ENCODE results near the gene TMEM178A. TPM values are rescaled to one million over a fixed set of nuclear protein-coding genes. Genes with fewer than 3 reads are reported as not detected.

The TMEM178A gene
- polyA plus RNA-seq, 3 donors, result 0.15 TPM; not detected in 2

GRCh38 chr2:39730685-39731302, 65.1 kb downstream of the TMEM178A start:
- H3K4me1 Mint-ChIP-seq, result peaks cover 2% of the 10 kb centered on the region
- Histone ChIP-seq H3K4me2 (replicated peaks; ENCODE audit: extremely low read depth, low read length, poor library complexity, severe bottlenecking) (no peak overlapping the region), H2AFZ (ENCODE audit: insufficient read depth, low read depth, low read length, poor library complexity, severe bottlenecking) (no peak overlapping the region), H3K9me3 (replicated peaks in 1 of 2; ENCODE audit: control insufficient read depth in 1 of 2, insufficient read depth in 1 of 2, low read length in 2 of 2) (no peaks in the 10 kb centered on the region), H3K4me1 (ENCODE audit: control insufficient read depth in 1 of 2, insufficient read depth in 2 of 2, low read length in 2 of 2) (no peaks in the 10 kb centered on the region), H3K36me3 (replicated peaks in 1 of 2; ENCODE audit: control insufficient read depth in 1 of 2, insufficient read depth in 2 of 2, low read length in 2 of 2) (peaks cover 7 to 41% of the 10 kb centered on the region in 2 donors), H4K20me1 (ENCODE audit: insufficient read depth, low read length) (no peaks in the 10 kb centered on the region), H3K9ac (ENCODE audit: insufficient read depth, low read length, poor library complexity, severe bottlenecking) (no peak overlapping the region), H3K27me3 (ENCODE audit: control insufficient read depth in 2 of 2, insufficient read depth in 2 of 2, low read length in 2 of 2) (no peaks in the 10 kb centered on the region), H3K27ac (ENCODE audit: low read depth in 1 of 2, low read length in 2 of 2) (no peak overlapping the region), H3K4me3 (replicated peaks in 1 of 3; ENCODE audit: low read depth in 2 of 3, low read length in 3 of 3) (no peak overlapping the region), H3K79me2 (ENCODE audit: insufficient read depth, low read length) (no peaks in the 10 kb centered on the region)
- H3K27me3 Mint-ChIP-seq (ENCODE audit: low read depth in 3 of 3), result peaks cover 0 to 4% (median 1%) of the 10 kb centered on the region in 3 donors
- intact Hi-C loops (cut with micrococcal nuclease), result loop anchor here in 1 of 2 donors (10.0 kb wide), 1 partner anchor 356 kb away; no protein-coding TSS in a partner anchor
- H3K27ac Mint-ChIP-seq, result no peak overlapping the region
- H3K4me3 Mint-ChIP-seq, result no peak overlapping the region
- no peak for DNase-seq
- peaks cover 0 to 4% (median 0%) of the 10 kb centered on the region in 7 donors for H3K9me3 Mint-ChIP-seq
- no CpG with 5 or more reads among the region's 2 CpGs for WGBS (ENCODE audit: insufficient coverage)
- peak; percentile 68 for TF ChIP-seq CTCF (IDR thresholded peaks at IDR 0.05)
- peaks cover 20 to 26% of the 10 kb centered on the region in 2 donors for H3K36me3 Mint-ChIP-seq

DNA sequence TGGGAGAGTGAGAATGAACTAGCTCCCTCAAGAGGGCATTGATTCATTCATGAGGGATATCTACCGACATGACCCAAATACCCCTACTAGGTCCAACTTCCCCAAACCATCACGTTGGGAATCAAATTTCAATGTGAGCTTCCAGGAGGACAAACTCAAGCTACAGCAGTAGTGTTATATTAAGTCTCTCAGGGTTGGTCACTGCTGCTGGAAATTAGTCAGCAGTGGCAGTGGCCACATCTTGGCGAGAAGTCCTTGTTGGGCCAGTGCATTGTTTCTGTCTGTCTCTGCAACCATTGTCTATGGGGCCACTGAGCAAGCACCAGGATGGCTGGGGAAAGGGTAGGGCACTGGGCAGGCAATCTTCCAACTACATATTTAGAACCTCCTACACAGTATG, 65.8 kb downstream of the TMEM178A start:
- H3K36me3 Mint-ChIP-seq, result peaks cover 27 to 33% of the 10 kb centered on the region in 2 donors
- no peak for TF ChIP-seq CTCF (IDR thresholded peaks at IDR 0.05)

More for the DNA sequence above, 65.8 kb downstream of the TMEM178A start:
- H3K4me1 Mint-ChIP-seq, result peaks cover 2% of the 10 kb centered on the region
- Histone ChIP-seq H4K20me1 (ENCODE audit: insufficient read depth, low read length) (no peaks in the 10 kb centered on the region), H3K9ac (ENCODE audit: insufficient read depth, low read length, poor library complexity, severe bottlenecking) (no peak overlapping the region), H2AFZ (ENCODE audit: insufficient read depth, low read depth, low read length, poor library complexity, severe bottlenecking) (no peak overlapping the region), H3K4me2 (replicated peaks; ENCODE audit: extremely low read depth, low read length, poor library complexity, severe bottlenecking) (no peak overlapping the region), H3K27me3 (ENCODE audit: control insufficient read depth in 2 of 2, insufficient read depth in 2 of 2, low read length in 2 of 2) (no peaks in the 10 kb centered on the region), H3K4me1 (ENCODE audit: control insufficient read depth in 1 of 2, insufficient read depth in 2 of 2, low read length in 2 of 2) (no peaks in the 10 kb centered on the region), H3K4me3 (replicated peaks in 1 of 3; ENCODE audit: low read depth in 2 of 3, low read length in 3 of 3) (no peak overlapping the region), H3K36me3 (replicated peaks in 1 of 2; ENCODE audit: control insufficient read depth in 1 of 2, insufficient read depth in 2 of 2, low read length in 2 of 2) (peaks cover 13 to 48% of the 10 kb centered on the region in 2 donors), H3K9me3 (replicated peaks in 1 of 2; ENCODE audit: control insufficient read depth in 1 of 2, insufficient read depth in 1 of 2, low read length in 2 of 2) (no peaks in the 10 kb centered on the region), H3K27ac (ENCODE audit: low read depth in 1 of 2, low read length in 2 of 2) (no peak overlapping the region), H3K79me2 (ENCODE audit: insufficient read depth, low read length) (no peaks in the 10 kb centered on the region)
- intact Hi-C loops (cut with micrococcal nuclease), result loop anchor here in 1 of 2 donors (10.0 kb wide), 1 partner anchor 357 kb away; no protein-coding TSS in a partner anchor
- H3K27ac Mint-ChIP-seq, result no peak overlapping the region
- WGBS (ENCODE audit: insufficient coverage), result no CpG with 5 or more reads among the region's 3 CpGs
- no peak overlapping the region for H3K4me3 Mint-ChIP-seq
- no peak for DNase-seq
- H3K27me3 Mint-ChIP-seq (ENCODE audit: low read depth in 3 of 3), result peaks cover 0 to 1% (median 0%) of the 10 kb centered on the region in 3 donors
- H3K9me3 Mint-ChIP-seq, result peaks cover 0 to 4% (median 0%) of the 10 kb centered on the region in 7 donors
